NCI-H1436 (cell line): Measurements from ENCODE around the gene ZXDA.
"Not testable (repeated sequence)": the region's sequence is repeated elsewhere in the genome, so short reads cannot be mapped to it uniquely, and the experiment has no call there.

Source experiments
- DNase-seq: peaks from one replicate; lab custom pipeline; 2025; lab: John Stamatoyannopoulos, UW

ZXDA gene

GRCh38 chrX:57910287-57910912 is at the start of gene ZXDA:
ZXDA (minus strand) TSS chrX:57910458; CDS start chrX:57910420, 38 bp downstream.
- DNase-seq: not testable (repeated sequence)

GRCh38 chrX:57952320-57952678 is 42.0 kb upstream of the ZXDA start:
- no peak for DNase-seq

- no peak for DNase-seq
Observed at GRCh38 chrX:57951666-57952319, 41.5 kb upstream of the ZXDA start.

- no peak for DNase-seq
Observed at GRCh38 chrX:57933321-57933720, 23.1 kb upstream of the ZXDA start.

GRCh38 chrX:57932266-57932665 is 22.0 kb upstream of the ZXDA start:
- no peak for DNase-seq

- DNase-seq: no peak
Observed at GRCh38 chrX:57930051-57930450, 19.8 kb upstream of the ZXDA start.

GRCh38 chrX:57929373-57929772 is 19.1 kb upstream of the ZXDA start:
- DNase-seq: no peak

- DNase-seq: no peak
Observed at GRCh38 chrX:57925806-57926205, 15.5 kb upstream of the ZXDA start.

GRCh38 chrX:57918750-57919436 is 8.6 kb upstream of the ZXDA start:
- DNase-seq: peak; percentile 36

- DNase-seq: no peak
Observed at GRCh38 chrX:57915680-57916079, 5.4 kb upstream of the ZXDA start.

GRCh38 chrX:57909595-57910286 is 517 bp downstream of the ZXDA start:
- not testable (repeated sequence) for DNase-seq

GRCh38 chrX:57908972-57909594 is 1.2 kb downstream of the ZXDA start:
- DNase-seq: not testable (repeated sequence)

- DNase-seq: no peak
Observed at GRCh38 chrX:57906790-57907189, 3.5 kb downstream of the ZXDA start.

- DNase-seq: no peak
Observed at GRCh38 chrX:57905141-57905540, 5.1 kb downstream of the ZXDA start.

GRCh38 chrX:57904176-57904880 is 5.9 kb downstream of the ZXDA start:
- DNase-seq: no peak

GRCh38 chrX:57902633-57903032 is 7.6 kb downstream of the ZXDA start:
- DNase-seq: peak; percentile 73

- DNase-seq: no peak
Observed at GRCh38 chrX:57901466-57901865, 8.8 kb downstream of the ZXDA start.

- no peak for DNase-seq
Observed at GRCh38 chrX:57900975-57901374, 9.3 kb downstream of the ZXDA start.

- DNase-seq: no peak
Observed at GRCh38 chrX:57899906-57900305, 10.4 kb downstream of the ZXDA start.

- DNase-seq: no peak
Observed at GRCh38 chrX:57899064-57899463, 11.2 kb downstream of the ZXDA start.

- no peak for DNase-seq
Observed at GRCh38 chrX:57871463-57871862, 38.8 kb downstream of the ZXDA start.
